Astrocyte (in vitro differentiated cells and primary cell): Measurements from ENCODE around the gene PRR35. TPM values are rescaled to one million over a fixed set of nuclear protein-coding genes. Genes with fewer than 3 reads are reported as not detected.

Experiments used
- DNase-seq: peaks from one replicate; pipeline ENCODE4 v3.0.0-alpha.2; 2010; ENCODE audit warnings: low read depth
- FAIRE-seq: peaks from 2 replicates; lab custom pipeline; 2011; peaks lifted over from hg19 to GRCh38; lab: Jason Lieb, UNC
- H2AFZ ChIP-seq: 2 replicates; pipeline ENCODE4 v1.6.0; 2012; ENCODE audit warnings: low read depth, low read length, inconsistent platforms
- H3K27ac ChIP-seq: 2 replicates; pipeline ENCODE4 v1.5.1; 2011; ENCODE audit warnings: low read depth, low read length, inconsistent platforms
- H3K27me3 ChIP-seq: 2 replicates; pipeline ENCODE4 v1.6.0; 2011; ENCODE audit warnings: low read length, inconsistent platforms; ENCODE audit not compliant: insufficient read depth
- H3K36me3 ChIP-seq: 2 replicates; pipeline ENCODE4 v1.5.1; 2011; ENCODE audit warnings: low read length, inconsistent platforms; ENCODE audit not compliant: insufficient read depth
- H3K4me1 ChIP-seq: 2 replicates; pipeline ENCODE4 v1.5.1; 2011; ENCODE audit warnings: low read length, inconsistent platforms; ENCODE audit not compliant: insufficient read depth
- H3K4me2 ChIP-seq: 2 replicates; pipeline ENCODE4 v1.6.0; 2012; ENCODE audit warnings: low read length, inconsistent platforms
- H3K4me3 ChIP-seq: 2 replicates; pipeline ENCODE4 v1.5.1; 2011; ENCODE audit warnings: low read depth, mild to moderate bottlenecking, low read length, inconsistent platforms; ENCODE audit not compliant: insufficient read depth
- H3K79me2 ChIP-seq: 2 replicates; pipeline ENCODE4 v1.6.0; 2012; ENCODE audit warnings: mild to moderate bottlenecking, low read length, inconsistent platforms; ENCODE audit not compliant: insufficient read depth
- H3K9ac ChIP-seq: 2 replicates; pipeline ENCODE4 v1.6.0; 2012; ENCODE audit warnings: mild to moderate bottlenecking, low read length, inconsistent platforms
- H3K9me3 ChIP-seq: 2 replicates; pipeline ENCODE4 v1.5.1; 2012; ENCODE audit warnings: low read depth, mild to moderate bottlenecking, low read length, inconsistent platforms; ENCODE audit not compliant: insufficient read depth
- H4K20me1 ChIP-seq: 2 replicates; pipeline ENCODE4 v1.6.0; 2012; ENCODE audit warnings: low read length, inconsistent platforms; ENCODE audit not compliant: insufficient read depth
- H3K27ac Mint-ChIP-seq: one replicate; pipeline ENCODE4 v1.8.0; 2021; ENCODE audit warnings: mild to moderate bottlenecking, mixed read lengths; ENCODE audit not compliant: unreplicated experiment
- H3K27me3 Mint-ChIP-seq: one replicate; pipeline ENCODE4 v1.8.0; 2021; ENCODE audit warnings: low read depth, mixed read lengths; ENCODE audit not compliant: unreplicated experiment
- H3K36me3 Mint-ChIP-seq: one replicate; pipeline ENCODE4 v1.8.0; 2021; ENCODE audit warnings: low read depth, mixed read lengths; ENCODE audit not compliant: unreplicated experiment
- H3K4me1 Mint-ChIP-seq: one replicate; pipeline ENCODE4 v1.8.0; 2021; ENCODE audit warnings: low read depth, mixed read lengths; ENCODE audit not compliant: unreplicated experiment
- H3K4me3 Mint-ChIP-seq: one replicate; pipeline ENCODE4 v1.8.0; 2021; ENCODE audit warnings: mild to moderate bottlenecking, moderate library complexity, mixed read lengths; ENCODE audit not compliant: unreplicated experiment
- H3K9me3 Mint-ChIP-seq: one replicate; pipeline ENCODE4 v1.8.0; 2021; ENCODE audit warnings: mild to moderate bottlenecking, mixed read lengths; ENCODE audit not compliant: unreplicated experiment
- CTCF ChIP-seq: IDR thresholded peaks from 2 replicates; pipeline ENCODE4 v1.5.1; 2011; ENCODE audit warnings: low read depth, mild to moderate bottlenecking, inconsistent platforms, low read length, moderate library complexity; ENCODE audit not compliant: insufficient read depth
- EZH2 ChIP-seq: IDR thresholded peaks from 2 replicates; pipeline ENCODE4 v1.6.1; 2012; ENCODE audit warnings: mild to moderate bottlenecking, low read length, inconsistent platforms; ENCODE audit not compliant: insufficient read depth
- total RNA-seq: library from RNA; stranded (reverse); gene quantifications from 2 replicates; pipeline ENCODE4 v1.2.1, GENCODE V29; 2021

PRR35 gene
- total RNA-seq, 1 donor from 2014 or later: 0.09 TPM

- no peak overlapping the region for H3K4me2 ChIP-seq
- no peak overlapping the region for H3K4me3 ChIP-seq
- no peak overlapping the region for H2AFZ ChIP-seq
- TF ChIP-seq CTCF (no peak), EZH2 (peak; percentile 99)
- H3K4me1 Mint-ChIP-seq: no peaks in the 10 kb centered on the region
- no peaks in the 10 kb centered on the region for H3K9me3 ChIP-seq
- H3K27me3 ChIP-seq: peaks cover 21% of the 10 kb centered on the region
- FAIRE-seq (no peak), DNase-seq (no peak)
- no peaks in the 10 kb centered on the region for H4K20me1 ChIP-seq
- no peak overlapping the region for H3K27ac Mint-ChIP-seq
- H3K9ac ChIP-seq: no peak overlapping the region
- H3K36me3 ChIP-seq: no peaks in the 10 kb centered on the region
- no peaks in the 10 kb centered on the region for H3K4me1 ChIP-seq
- H3K79me2 ChIP-seq: no peaks in the 10 kb centered on the region
- no peaks in the 10 kb centered on the region for H3K9me3 Mint-ChIP-seq
- H3K27ac ChIP-seq: no peak overlapping the region
- H3K4me3 Mint-ChIP-seq: no peak overlapping the region
- peaks cover 10% of the 10 kb centered on the region for H3K27me3 Mint-ChIP-seq
- no peaks in the 10 kb centered on the region for H3K36me3 Mint-ChIP-seq
Observed at GRCh38 chr16:560701-561412, 663 bp downstream of the PRR35 start.

- no peak for FAIRE-seq
- H3K4me3 Mint-ChIP-seq: no peak overlapping the region
- TF ChIP-seq CTCF (no peak), EZH2 (no peak)
- H3K27me3 Mint-ChIP-seq: peaks cover 10% of the 10 kb centered on the region
- no peaks in the 10 kb centered on the region for H3K9me3 ChIP-seq
- H3K9me3 Mint-ChIP-seq: no peaks in the 10 kb centered on the region
- H3K4me1 Mint-ChIP-seq: no peaks in the 10 kb centered on the region
- no peak overlapping the region for H3K9ac ChIP-seq
- H3K79me2 ChIP-seq: no peaks in the 10 kb centered on the region
- H2AFZ ChIP-seq: no peak overlapping the region
- no peaks in the 10 kb centered on the region for H3K36me3 ChIP-seq
- no peak overlapping the region for H3K27ac ChIP-seq
- H4K20me1 ChIP-seq: no peaks in the 10 kb centered on the region
- H3K4me3 ChIP-seq: no peak overlapping the region
- H3K27ac Mint-ChIP-seq: no peak overlapping the region
- no peaks in the 10 kb centered on the region for H3K36me3 Mint-ChIP-seq
- H3K27me3 ChIP-seq: peaks cover 21% of the 10 kb centered on the region
- H3K4me1 ChIP-seq: peaks cover under 1% of the 10 kb centered on the region
- H3K4me2 ChIP-seq: no peak overlapping the region
- no peak for DNase-seq
Observed at GRCh38 chr16:561413-561794, 1.2 kb downstream of the PRR35 start.
